Ishikawa (cell line): ENCODE measurements around the gene LIMS2.

ENCODE experiments used
- CREB1 ChIP-seq: IDR thresholded peaks from 2 replicates; pipeline ENCODE4 v1.6.1; 2012; ENCODE audit warnings: low read depth
- EGR1 ChIP-seq: IDR thresholded peaks from 2 replicates; pipeline ENCODE4 v1.6.1; 2012
- RAD21 ChIP-seq: IDR thresholded peaks from 2 replicates; pipeline ENCODE4 v1.6.1; 2012; ENCODE audit warnings: low read depth
- YY1 ChIP-seq: IDR thresholded peaks from 2 replicates; pipeline ENCODE4 v1.6.1; 2012; ENCODE audit warnings: low read depth

GRCh38 chr2:127623388-127624319 is 51.7 kb downstream of the LIMS2 start:
- no peak for TF ChIP-seq YY1
- no peak for TF ChIP-seq RAD21
- no peak for TF ChIP-seq CREB1
- TF ChIP-seq EGR1: no peak
